Inflammatory macrophage (primary cell): Measurements from ENCODE around the gene TDRD9.
A peak's percentile ranks its signal among the peaks of the same experiment; 100 is the strongest.

Experiments used
- DNase-seq, 2 donors: peaks; one replicate each; pipeline ENCODE4 v3.0.0-alpha.2; 2020 to 2022

Gene TDRD9

DNA sequence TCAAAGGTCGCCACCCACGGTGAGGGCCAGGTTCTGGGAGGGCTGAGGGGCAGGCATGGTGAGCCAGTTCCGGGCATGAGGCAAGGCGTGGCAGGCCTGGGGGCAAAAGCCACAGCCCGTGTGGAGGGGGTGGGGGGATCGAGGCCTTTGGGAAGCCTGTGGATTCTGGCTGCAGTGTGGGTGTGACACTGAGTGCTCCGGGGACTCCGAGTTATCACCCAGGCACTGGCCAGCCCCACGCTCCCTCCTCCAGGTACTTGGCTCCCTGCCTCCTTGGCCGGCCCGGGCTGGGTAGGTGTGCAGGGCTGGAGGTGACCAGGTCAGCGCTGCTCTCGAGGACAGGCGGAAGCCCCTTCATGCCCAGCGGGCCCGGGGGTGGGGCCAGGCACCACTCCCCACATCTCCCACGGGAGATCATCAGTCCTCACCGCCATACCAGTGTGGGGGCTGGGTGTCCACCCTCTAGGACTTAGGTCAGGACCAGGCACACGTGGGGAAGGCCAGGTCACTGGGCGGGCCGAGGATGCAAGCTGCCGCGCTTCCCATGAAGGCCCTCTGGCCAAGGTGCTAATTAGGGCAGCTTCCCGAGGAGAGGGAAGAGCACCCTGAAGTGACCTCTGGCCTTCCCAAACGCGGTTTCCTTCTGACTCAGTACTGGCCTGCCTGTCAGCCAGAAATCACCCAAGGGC lies 34.1 kb upstream of the TDRD9 start:
- no peak for DNase-seq

DNA sequence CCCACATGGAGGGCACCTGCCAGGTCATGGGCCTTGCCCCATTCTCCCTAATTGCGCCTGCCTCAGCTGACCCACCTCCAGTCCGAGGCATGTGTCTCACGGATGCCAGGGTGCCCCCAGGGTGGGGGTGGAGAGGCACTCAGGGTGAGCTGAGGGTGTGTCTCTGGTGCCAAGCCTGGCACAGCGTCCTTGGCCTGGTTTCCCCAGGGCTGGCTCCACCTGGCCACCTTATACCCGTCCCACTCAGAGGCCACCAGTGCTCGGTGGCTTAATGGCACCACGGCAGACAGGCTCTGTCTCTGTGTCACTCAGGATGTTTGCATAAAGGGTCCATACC lies 33.6 kb upstream of the TDRD9 start:
- no peak for DNase-seq

DNA sequence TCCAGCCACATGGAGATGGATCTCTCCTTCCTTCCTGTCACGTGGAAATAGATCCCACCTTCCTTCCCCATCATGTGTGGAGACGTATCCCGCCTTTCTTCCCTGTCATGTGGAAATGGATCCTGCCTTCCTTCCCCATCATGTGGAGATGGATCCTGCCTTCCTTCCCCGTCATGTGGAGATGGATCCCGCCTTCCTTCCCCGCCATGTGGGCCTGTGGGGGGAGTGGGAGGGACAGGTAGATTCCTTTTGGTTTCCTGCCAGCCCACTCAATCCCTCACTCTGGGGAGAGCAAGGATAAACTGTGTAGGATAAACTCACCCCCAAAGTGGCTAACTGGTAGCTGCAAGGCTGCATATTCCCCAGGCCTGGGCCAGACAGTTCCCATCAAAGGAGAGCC lies 31.7 kb upstream of the TDRD9 start:
- no peak for DNase-seq

DNA sequence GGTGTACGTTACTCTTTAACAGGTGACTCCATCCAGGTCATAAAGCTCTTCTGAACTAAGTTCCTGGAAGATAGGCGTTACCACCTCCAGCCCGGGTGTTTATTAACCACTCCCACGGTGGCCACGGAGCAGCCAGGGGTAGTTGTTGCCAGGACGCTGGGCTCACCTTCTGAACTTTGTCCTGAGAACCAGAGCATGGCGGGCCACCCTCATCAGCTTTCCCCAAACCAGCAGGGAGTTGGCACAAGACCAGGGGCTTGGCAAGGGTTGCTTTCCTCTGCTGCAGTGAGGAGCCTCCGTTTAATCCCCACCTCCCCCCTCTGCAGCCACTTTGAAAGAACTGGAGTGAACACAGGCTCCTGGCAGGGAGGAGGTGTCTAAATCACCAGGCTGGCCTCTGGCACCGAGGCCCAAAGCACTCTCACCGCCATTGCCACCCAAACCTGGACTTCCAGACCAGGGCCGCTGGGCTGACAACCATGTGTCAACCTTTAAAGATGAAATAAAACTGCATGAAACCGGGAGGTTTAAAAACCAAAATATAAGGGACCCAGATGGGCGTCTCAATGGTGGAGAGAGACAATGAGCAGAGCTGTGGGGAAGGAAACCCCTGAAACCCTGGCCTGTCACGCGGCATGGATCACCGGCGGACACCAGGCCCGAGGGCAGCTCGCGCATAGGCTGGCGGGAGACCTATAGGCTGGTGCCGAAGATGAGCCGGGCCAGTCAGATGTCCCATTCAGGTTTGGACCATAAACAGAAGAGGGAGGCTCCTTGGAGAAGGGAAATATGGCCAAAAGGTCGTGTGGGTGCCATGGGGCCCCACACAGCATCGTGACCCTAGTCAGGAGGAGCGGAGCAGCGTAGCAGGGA lies 30.9 kb upstream of the TDRD9 start:
- no peak for DNase-seq

DNA sequence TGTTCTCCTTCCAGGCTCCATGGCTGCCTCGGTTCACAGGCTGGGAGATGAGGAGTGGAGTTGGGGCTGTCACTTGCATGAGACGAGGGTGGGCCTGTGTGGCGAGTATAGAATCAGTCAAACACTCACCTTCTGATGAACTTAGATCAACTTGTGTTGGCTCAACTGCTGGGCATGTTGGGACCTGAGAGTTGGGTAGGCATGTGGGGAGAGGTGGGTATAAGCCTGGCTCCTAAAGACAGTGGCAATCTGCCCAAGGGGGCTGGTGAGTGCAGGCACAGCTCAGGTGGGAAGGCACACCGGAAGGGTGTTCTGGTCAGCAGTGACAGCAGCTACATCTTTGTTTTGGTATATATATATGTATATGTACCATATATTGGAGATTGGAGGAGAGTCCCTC lies 30.1 kb upstream of the TDRD9 start:
- DNase-seq = no peak

DNA sequence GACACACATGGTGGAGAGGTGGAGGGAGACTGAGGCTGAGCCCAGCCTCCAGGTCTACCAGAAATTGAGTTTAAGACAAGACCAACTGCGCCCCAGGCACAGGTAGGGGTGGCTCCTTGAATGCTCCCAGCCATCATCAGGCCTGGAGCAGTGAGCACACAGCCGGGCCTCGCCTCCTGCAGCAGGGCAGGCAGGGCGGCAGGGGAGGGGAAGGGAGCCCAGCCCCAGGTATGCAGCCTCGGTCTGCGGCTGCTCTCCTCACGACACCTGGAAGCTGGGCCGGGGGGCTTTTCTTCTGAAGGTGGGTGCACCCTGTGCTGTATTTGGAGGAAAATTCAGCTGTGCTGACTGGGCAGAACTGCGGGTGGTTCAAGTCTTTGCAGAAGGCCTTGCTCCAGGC lies 29.5 kb upstream of the TDRD9 start:
- no peak for DNase-seq

DNA sequence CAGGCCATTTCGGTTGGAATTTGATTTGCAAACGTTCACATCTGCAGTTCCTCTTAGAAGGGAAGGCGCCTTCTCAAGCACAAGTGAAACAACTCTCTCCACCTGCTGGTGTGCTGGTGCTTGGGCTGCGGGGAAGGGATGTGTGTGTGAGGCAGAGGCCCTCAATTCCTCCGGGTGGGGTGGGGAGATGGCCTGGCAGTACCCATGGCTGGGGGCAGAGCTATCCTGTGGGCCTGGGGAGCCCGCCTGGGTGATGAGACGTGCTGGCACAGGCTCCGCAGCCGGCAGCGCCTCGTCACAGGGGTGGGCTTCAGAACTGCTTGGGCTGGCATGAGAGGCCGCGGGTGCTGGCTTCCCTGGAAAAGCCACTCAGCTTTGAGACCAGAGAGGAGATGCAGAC lies 28.9 kb upstream of the TDRD9 start:
- peak in 1 of 2 donors; percentile 53 for DNase-seq

DNA sequence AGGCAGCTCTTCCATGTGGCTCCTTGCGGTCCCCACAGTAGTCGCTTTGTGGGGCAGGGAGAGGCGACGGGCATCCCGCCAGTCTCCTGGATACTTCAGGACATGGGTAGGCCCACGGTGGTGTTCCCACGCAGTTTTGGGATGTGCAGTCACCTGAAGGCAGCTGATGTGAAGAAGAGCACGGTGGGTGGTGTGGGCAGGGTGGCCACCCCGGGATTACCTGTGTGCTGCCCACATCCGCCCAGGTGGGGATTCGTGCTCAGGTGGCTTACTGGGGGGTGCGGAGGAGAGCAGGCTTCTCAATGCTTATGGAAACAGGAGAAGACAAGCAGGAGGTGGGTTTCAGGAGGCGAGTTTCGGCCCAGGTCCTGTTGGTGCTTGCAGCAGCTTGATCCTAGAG lies 28.4 kb upstream of the TDRD9 start:
- no peak for DNase-seq

DNA sequence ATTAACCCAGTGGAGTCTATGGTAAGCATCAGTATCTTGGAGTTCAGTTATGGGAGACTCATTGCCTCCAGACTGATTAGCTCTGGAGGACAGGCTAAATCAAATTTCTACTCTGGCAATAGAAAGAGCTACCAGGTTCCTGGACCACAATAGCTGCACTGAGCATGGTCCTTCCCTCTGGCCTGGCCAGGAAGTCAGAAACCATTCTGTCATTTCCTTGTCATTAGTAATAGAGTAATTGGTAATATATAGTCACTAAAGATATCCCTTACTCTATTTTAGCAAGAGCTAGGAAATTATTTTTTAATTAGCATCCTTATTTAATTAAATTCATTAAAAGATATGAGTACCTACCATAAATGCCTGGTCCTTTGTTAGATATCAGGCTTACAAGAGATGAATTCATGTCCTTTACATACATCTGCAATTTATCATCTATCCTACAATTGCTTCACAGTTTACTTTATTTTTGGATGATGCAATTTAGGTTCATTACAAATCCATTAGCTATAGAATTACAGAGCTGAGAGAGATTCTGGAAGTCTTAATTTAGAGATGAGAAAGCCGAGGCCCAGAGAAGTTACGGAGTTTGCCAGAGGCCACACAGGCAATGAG lies 23.7 kb upstream of the TDRD9 start:
- no peak for DNase-seq

DNA sequence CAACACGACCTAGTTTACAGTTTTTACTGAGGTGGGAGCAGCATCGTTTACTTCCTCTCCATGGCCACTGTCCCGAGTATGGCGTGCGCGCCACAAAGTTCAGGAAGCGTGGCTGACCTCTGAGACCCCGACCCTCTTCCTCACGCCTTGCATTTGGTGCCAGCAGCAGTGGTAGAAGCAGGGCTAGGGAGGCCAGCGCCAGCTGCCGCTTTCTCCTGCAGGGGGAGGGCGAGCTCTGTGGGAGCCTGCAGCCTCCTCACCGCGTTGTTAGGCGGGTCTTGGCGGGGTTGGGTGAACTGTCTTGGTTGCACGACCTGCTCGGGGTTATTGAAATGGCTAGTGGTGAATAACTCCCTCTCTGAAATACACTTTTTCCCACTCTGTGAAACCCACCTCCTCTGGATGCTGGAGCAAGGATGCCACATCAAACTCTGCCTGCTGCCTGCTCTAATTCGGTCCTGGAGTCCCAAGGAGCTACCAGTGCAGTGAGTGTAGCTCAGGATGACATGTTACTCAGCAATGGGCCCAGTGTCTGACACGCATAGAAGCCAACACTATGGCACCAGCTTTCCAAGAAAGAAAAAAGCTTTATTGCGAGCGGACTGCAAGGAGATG lies 22.3 kb upstream of the TDRD9 start:
- DNase-seq = peak in 1 of 2 donors; percentile 5

DNA sequence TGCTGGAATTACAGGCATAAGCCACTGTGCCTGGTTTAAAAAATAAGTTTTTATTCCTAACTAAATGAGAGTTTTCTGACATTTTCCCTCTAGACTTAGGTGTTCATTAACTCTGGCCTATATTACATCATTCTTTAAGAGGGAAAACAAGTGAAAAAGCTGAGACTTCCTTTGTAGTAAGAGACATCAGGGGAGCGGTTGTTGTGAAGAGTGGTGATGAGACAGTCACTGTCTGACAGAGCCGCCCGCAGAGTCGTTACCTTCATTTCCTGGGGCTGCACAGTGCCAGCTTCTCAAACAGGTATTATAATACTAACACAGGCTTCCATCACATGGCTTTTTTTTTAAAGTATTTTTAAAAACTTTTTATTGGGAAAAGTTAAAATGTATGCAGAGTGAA lies 19.7 kb upstream of the TDRD9 start:
- no peak for DNase-seq

DNA sequence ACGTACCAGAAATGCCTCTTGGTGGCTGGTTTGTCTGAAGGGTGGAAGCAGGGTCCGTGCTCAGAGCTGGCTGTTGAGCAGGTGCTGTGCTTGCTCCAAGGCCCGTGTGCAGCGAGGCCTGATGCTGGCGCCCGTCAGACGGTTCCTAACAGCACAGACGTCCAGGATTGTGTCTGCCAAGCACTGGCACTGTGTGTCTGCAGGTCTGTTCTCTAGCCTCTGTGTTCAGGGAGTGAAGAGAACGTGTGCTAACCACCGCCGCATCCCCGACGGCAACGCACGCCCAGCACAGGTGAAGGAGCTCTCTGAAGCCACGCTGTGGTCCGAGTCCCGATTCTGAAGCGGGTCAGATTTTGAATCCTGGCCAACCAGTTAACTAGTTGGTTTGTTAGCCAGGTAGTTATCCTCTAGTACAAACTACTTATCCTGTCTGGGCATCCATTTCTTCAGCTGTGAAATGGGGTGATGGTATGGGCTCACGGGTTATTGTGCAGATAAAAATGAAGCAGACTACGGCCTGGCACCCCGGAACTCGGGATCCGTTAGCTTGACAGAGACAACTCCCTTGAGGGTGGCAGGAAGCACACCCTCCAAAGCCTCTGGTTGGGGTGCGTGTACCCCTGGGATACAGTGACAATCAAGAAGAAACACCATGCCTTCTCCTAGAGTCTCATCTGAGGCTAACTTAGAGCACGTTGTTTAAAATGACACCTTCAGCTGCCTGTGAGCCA lies 18.6 kb upstream of the TDRD9 start:
- DNase-seq = no peak

DNA sequence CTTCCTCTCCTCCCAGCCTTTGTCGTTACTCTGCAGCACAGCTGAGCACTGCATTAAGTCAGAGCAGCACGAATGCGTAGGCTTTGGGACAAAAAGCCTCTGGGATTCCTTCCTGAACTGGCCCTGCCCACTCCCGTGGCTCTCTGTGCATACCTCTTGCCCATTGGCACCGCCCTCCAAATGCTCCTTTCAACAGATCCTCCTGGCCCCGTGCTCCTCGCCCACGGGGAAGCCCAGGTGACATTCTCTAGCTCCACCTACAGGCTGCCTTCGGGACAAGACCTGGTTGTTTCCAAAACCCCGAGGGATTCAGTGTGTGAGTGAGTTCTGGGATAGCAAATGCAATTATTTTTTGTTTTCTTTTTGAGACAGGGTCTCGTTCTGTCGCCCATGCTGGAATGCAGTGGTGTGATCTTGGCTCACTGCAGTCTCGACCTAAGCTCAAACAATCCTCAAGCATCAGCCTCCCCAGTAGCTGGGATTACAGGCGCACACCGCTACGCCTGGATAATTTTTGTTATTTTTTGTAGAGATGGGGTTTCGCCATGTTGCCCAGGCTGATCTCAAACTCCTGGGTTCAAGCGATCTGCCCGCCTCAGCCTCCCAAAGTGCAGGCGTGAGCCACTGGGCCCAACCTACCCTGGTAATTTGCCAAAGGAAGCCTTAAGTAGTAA lies 17.9 kb upstream of the TDRD9 start:
- DNase-seq = peak; percentile 76 to 91

DNA sequence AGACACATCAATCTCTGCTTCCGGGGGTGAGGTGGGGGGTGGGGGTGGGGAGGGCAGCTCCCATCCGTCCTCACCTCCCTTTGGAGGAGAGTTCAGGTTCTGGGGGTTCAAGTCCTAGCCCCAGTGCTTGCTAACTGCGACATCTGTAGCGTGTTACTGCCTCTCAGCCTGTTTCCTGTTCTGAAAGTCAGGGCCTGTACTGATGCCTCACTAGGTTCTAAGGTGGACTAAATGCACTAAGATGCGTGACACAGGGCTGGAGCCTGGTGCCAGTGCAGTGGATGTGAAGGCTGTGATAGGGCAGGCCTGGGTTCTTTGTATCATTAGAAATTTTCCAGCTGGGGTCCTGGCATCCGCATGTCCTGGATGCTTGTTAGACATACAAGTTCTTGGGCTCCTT lies 17.3 kb upstream of the TDRD9 start:
- no peak for DNase-seq

DNA sequence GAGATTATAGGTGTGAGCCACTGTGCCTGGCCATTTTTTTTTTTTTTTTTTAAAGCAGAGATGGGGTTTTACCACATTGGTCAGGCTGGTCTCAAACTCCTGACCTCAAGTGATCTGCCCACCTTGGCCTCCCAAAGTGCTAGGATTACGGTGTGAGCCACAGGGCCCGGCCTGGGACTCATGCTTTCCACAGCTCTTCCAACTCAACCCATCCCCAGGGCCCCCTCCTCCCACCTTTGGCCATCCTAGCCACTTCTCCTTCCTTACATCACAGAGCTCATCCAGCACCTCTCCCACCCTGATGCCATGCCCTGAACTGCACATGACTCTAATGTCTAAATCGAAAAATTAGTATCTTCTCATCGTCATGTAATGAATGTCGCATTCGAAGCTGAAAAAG lies 12.6 kb upstream of the TDRD9 start:
- DNase-seq = no peak

DNA sequence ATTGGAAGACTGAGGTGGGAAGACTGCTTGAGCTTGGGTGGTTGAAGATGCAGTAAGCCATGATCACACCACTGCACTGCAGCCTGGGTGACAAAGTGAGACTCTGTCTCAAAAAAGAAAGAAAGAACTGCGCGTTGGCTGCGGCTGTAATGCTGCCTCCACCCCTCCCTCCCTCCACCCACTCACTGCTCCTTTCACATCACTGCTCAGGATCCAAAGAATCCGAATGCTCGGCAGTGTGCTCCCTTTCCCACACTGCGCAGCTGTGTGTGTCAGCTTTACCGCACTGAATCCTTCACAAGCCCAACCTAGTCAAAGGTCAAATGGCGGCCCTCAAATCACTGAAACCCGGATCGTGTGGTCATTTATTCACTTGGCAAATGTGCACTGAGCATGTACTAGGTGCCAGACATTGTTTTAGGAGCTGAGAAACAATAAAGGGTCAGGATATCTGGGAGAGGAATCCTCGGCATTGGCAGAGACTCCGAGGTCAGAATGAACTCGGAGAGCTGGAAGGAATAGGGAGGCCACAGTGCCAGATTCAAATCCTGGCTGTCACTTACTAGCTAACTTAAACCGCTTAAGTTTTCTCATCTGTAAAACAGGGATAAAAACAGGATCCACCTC lies 11.5 kb upstream of the TDRD9 start:
- DNase-seq = no peak

DNA sequence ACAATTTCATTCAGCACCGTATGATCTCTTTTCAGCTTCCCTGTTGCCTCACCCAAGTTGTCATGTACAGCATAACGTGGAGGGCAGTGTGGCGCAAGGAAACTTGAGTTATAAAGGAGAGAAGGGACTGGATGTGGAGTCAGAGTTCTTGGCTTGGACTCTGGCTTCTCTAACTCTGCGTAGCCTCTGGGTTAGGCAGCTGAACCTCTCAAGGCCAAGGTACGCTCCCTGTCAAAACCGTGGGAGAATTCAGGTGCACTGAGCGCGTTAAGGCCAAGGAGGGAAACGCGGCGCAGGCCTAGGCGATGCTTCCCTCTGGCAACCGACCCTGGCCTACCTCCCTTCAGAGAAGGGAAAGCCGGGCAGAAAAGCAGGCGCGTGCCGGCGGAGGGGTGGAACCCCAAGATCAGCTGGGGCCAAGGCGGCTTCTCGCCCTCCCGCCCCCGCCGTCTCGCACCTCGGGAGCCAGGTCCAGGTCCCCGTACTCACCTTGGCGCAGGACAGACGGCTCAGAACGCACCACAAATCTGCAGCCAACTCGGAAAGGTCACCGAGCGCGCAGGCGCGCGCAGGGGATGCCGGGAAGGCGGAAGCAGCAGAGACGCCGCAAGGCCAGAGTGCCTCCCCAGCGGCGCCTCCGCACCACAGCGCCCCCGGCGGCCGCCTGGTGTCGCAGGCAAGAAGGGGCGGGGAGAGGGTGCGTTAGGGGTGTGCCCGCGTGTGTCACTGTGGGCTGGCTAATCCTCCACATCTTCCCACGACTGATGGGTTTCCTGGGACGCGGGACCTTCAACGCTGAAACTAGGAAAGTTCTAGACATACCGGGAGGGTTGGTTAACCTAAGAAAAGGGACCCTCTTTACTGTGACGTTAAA lies 7.0 kb upstream of the TDRD9 start:
- peak; percentile 92 to 94 for DNase-seq

DNA sequence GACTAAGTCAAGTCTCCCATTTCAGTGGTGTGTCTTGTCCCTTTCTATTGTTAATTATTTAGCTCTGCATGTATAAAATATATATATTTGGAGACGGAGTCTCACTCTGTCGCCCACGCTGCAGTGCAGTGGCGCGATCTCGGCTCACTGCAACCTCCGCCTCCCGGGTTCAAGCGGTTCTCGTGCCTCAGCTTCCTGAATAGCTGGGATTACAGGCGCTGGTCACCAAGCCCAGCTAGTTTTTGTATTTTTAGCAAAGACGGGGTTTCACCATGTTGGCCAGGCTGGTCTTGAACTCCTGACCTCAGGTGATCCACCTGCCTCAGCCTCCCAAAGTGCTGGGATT lies 6.4 kb upstream of the TDRD9 start:
- peak in 1 of 2 donors; percentile 10 for DNase-seq

DNA sequence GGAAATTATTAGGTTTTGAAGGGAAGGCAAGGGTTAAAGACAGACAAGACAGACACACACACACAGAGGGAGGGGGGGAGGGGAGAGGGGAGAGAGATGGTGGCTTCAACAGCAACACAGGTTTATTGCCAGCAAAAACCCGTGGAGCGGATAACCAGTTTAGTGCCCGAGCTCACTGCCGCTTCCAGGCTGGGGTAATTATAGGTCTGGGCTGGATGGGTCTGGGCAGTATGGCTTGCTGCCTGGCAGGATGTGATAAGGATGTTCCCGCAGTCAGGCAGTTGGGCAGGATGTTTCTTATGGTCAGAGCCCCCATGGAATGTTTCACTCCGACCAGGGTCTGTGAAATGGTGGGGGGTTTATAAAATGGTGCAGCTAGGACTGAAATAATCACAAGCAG lies 4.4 kb upstream of the TDRD9 start:
- DNase-seq = no peak

DNA sequence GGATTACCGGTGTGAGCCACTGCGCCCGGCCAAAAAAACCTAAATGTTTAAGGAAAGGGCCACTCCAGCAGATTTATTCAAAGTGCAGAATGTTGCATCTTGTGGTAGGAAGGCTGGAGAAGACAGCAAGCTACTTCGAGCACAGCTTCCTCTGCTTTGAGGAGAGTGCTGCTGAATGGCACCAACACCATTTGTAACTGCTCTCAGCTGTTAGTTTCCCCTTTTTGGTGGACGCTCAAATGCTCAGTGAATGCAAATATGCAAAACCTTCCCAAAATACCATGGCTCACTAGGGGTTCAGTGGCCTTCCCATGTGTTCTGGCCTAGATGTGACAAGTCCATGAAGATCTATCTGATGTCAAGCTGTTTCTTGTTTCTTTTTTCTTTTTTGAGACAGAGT lies 2.9 kb upstream of the TDRD9 start:
- peak; percentile 52 to 53 for DNase-seq

DNA sequence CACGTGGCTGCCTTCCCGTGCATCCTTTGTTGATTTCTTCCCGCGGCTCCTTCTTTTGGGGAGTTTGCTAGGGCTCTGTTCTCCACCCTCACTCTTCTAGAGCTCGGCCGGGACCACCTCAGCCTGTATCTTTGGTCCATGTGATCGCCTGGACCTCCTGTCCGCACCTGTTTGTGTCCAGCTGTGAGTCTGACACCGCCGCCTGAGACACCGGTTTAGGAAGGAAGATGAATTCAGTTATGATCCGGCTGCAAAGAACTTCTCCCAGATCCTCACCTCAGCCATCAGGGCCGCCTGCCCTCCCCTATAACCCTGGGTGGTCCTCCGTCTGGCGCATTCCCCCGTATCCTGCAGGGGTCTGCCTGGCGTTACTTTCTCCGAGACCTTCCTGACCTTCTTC lies 690 bp upstream of the TDRD9 start:
- DNase-seq = no peak
